ENCODE measurements around the gene TNIK.

Gene TNIK

DNA sequence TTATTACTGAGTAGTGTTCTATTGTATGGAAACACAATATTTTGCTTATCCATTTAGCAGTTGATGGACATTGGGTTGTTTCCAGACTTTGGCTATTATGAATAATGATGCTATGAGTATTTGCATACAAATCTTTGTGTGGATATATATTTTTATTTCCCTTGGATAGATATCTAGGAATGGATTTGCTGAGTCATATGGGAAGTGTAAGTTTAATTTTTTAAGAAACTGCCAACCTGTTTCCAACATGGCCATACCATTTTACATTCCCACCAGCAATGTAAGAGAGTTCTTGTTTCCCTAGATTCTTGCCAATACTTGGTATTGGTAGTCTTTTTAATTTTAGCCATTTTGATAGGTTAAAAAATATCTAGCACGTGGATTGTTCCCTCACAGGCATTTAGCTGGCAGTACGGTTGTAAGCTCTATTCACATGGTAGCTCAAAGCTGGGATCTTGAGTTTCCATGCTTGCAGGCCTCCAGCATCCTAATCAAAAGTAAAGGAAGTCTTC, 45.7 kb upstream of the TNIK start:
- H2BK120ac ChIP-seq (ENCODE audit: low read depth, low read length): no peak overlapping the region
- H3K14ac ChIP-seq (ENCODE audit: low read length in 2 of 2): no peak overlapping the region
- H3K4me1 ChIP-seq (ENCODE audit: control insufficient read depth, insufficient read depth, low read depth, low read length): no peaks in the 10 kb centered on the region
- H3K4ac ChIP-seq (ENCODE audit: low read depth in 1 of 2, low read length in 2 of 2): no peak overlapping the region
- H3K4me2 ChIP-seq (ENCODE audit: low read length, poor library complexity, severe bottlenecking): no peak overlapping the region
- DNase-seq: no peak
- no peaks in the 10 kb centered on the region for H3K9me3 ChIP-seq (ENCODE audit: control insufficient read depth, low read length)
- no peak overlapping the region for H2BK5ac ChIP-seq (ENCODE audit: low read depth, low read length, poor library complexity, severe bottlenecking)
- H2BK15ac ChIP-seq (ENCODE audit: low read depth, poor library complexity, severe bottlenecking): no peak overlapping the region
- H3K27me3 ChIP-seq (ENCODE audit: control insufficient read depth in 1 of 2, insufficient read depth in 1 of 2, low read length in 2 of 2): peaks cover 0 to 4% of the 10 kb centered on the region in 2 experiments
- no peak overlapping the region for H2AFZ ChIP-seq (ENCODE audit: low read depth, low read length)
- no peak overlapping the region for H3K23ac ChIP-seq (ENCODE audit: low read length in 2 of 2)
- H3K18ac ChIP-seq (ENCODE audit: low read depth in 1 of 2, low read length in 2 of 2): no peak overlapping the region
- no peaks in the 10 kb centered on the region for H3K79me1 ChIP-seq (replicated peaks; ENCODE audit: low read length, poor library complexity, severe bottlenecking)
- H4K8ac ChIP-seq (ENCODE audit: low read length): no peak overlapping the region
- no peak overlapping the region for H4K91ac ChIP-seq (ENCODE audit: low read length)
- H2AK5ac ChIP-seq (ENCODE audit: low read length, severe bottlenecking): no peak overlapping the region
- H3K27ac ChIP-seq (ENCODE audit: low read length, poor library complexity, severe bottlenecking): no peak overlapping the region
- no peak overlapping the region for H2BK12ac ChIP-seq (ENCODE audit: low read length in 2 of 2)
- H3K4me3 ChIP-seq (ENCODE audit: insufficient read depth in 1 of 2, low read depth in 1 of 2, low read length in 2 of 2): no peak overlapping the region
- no peak overlapping the region for H3K9ac ChIP-seq (ENCODE audit: low read length)
- 90% methylated on average over 2 of the region's 2 CpGs for WGBS
- no peaks in the 10 kb centered on the region for H3K36me3 ChIP-seq (ENCODE audit: control insufficient read depth in 1 of 2, insufficient read depth in 2 of 2, low read depth in 1 of 2, low read length in 2 of 2)

DNA sequence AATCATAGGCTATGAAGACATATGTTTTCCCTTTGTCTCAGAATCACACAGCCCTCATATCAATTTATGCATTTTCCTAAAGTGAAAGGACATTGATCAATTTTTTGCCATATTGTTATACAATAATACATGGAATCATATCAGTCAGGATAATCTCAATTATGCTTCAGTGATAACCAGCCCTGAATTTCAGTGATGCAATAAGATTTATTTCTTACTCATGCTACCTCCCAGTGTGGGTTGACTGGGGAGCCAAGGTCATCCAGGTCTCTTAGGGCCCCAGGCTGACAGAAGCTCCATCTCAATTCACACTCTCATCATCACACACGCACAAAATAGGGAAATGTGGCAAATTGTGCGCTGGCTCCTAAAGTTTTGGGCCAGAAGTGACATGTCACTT, 44.2 kb upstream of the TNIK start:
- Histone ChIP-seq H3K18ac (ENCODE audit: low read depth in 1 of 2, low read length in 2 of 2) (no peak overlapping the region), H2BK15ac (ENCODE audit: low read depth, poor library complexity, severe bottlenecking) (no peak overlapping the region), H3K4me1 (ENCODE audit: control insufficient read depth, insufficient read depth, low read depth, low read length) (no peaks in the 10 kb centered on the region), H3K4ac (ENCODE audit: low read depth in 1 of 2, low read length in 2 of 2) (no peak overlapping the region), H2AFZ (ENCODE audit: low read depth, low read length) (no peak overlapping the region), H2BK120ac (ENCODE audit: low read depth, low read length) (no peak overlapping the region), H3K4me2 (ENCODE audit: low read length, poor library complexity, severe bottlenecking) (no peak overlapping the region), H3K14ac (ENCODE audit: low read length in 2 of 2) (no peak overlapping the region), H3K79me1 (replicated peaks; ENCODE audit: low read length, poor library complexity, severe bottlenecking) (no peaks in the 10 kb centered on the region), H3K27me3 (ENCODE audit: control insufficient read depth in 1 of 2, insufficient read depth in 1 of 2, low read length in 2 of 2) (no peaks in the 10 kb centered on the region), H4K91ac (ENCODE audit: low read length) (no peak overlapping the region), H3K4me3 (ENCODE audit: insufficient read depth in 1 of 2, low read depth in 1 of 2, low read length in 2 of 2) (no peak overlapping the region), H2BK5ac (ENCODE audit: low read depth, low read length, poor library complexity, severe bottlenecking) (no peak overlapping the region), H3K36me3 (ENCODE audit: control insufficient read depth in 1 of 2, insufficient read depth in 2 of 2, low read depth in 1 of 2, low read length in 2 of 2) (no peaks in the 10 kb centered on the region), H4K8ac (ENCODE audit: low read length) (no peak overlapping the region), H2AK5ac (ENCODE audit: low read length, severe bottlenecking) (no peak overlapping the region), H3K27ac (ENCODE audit: low read length, poor library complexity, severe bottlenecking) (no peak overlapping the region), H3K23ac (ENCODE audit: low read length in 2 of 2) (no peak overlapping the region), H3K9ac (ENCODE audit: low read length) (no peak overlapping the region), H3K9me3 (ENCODE audit: control insufficient read depth, low read length) (no peaks in the 10 kb centered on the region), H2BK12ac (ENCODE audit: low read length in 2 of 2) (no peak overlapping the region)
- no peak for DNase-seq
- WGBS: 50% methylated on average over 2 of the region's 2 CpGs

DNA sequence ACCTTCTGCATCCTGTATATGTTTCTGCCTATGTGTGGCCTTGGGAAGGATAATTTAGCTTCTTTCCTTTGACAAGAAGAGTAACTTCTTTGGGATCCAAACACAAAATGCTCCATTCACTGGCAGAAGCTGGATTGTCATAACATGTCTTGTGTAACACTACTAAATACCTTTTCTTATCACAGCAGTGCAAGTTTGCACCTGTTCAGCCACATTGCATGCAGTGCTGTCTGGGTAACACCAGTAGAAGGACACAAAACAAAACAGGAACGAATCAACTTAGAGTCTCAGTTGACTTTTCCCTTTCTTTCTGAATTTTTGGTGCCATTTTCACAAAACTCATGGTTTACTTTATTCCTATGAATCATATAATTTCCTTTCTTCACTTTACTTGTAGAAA, 43.6 kb upstream of the TNIK start:
- H3K18ac ChIP-seq (ENCODE audit: low read depth in 1 of 2, low read length in 2 of 2): no peak overlapping the region
- no peak overlapping the region for H3K4me2 ChIP-seq (ENCODE audit: low read length, poor library complexity, severe bottlenecking)
- no peaks in the 10 kb centered on the region for H3K27me3 ChIP-seq (ENCODE audit: control insufficient read depth in 1 of 2, insufficient read depth in 1 of 2, low read length in 2 of 2)
- H3K4me3 ChIP-seq (ENCODE audit: insufficient read depth in 1 of 2, low read depth in 1 of 2, low read length in 2 of 2): no peak overlapping the region
- H2BK12ac ChIP-seq (ENCODE audit: low read length in 2 of 2): no peak overlapping the region
- H2BK15ac ChIP-seq (ENCODE audit: low read depth, poor library complexity, severe bottlenecking): no peak overlapping the region
- H3K4me1 ChIP-seq (ENCODE audit: control insufficient read depth, insufficient read depth, low read depth, low read length): no peaks in the 10 kb centered on the region
- H3K9ac ChIP-seq (ENCODE audit: low read length): no peak overlapping the region
- H3K27ac ChIP-seq (ENCODE audit: low read length, poor library complexity, severe bottlenecking): no peak overlapping the region
- no peaks in the 10 kb centered on the region for H3K79me1 ChIP-seq (replicated peaks; ENCODE audit: low read length, poor library complexity, severe bottlenecking)
- no peak overlapping the region for H2BK120ac ChIP-seq (ENCODE audit: low read depth, low read length)
- no peak overlapping the region for H3K4ac ChIP-seq (ENCODE audit: low read depth in 1 of 2, low read length in 2 of 2)
- H4K8ac ChIP-seq (ENCODE audit: low read length): no peak overlapping the region
- no peaks in the 10 kb centered on the region for H3K36me3 ChIP-seq (ENCODE audit: control insufficient read depth in 1 of 2, insufficient read depth in 2 of 2, low read depth in 1 of 2, low read length in 2 of 2)
- no peak for DNase-seq
- H2AFZ ChIP-seq (ENCODE audit: low read depth, low read length): no peak overlapping the region
- no peak overlapping the region for H2BK5ac ChIP-seq (ENCODE audit: low read depth, low read length, poor library complexity, severe bottlenecking)
- H4K91ac ChIP-seq (ENCODE audit: low read length): no peak overlapping the region
- no peaks in the 10 kb centered on the region for H3K9me3 ChIP-seq (ENCODE audit: control insufficient read depth, low read length)
- H3K14ac ChIP-seq (ENCODE audit: low read length in 2 of 2): no peak overlapping the region
- WGBS: 92% methylated on average over 1 of the region's 1 CpG
- no peak overlapping the region for H2AK5ac ChIP-seq (ENCODE audit: low read length, severe bottlenecking)
- H3K23ac ChIP-seq (ENCODE audit: low read length in 2 of 2): no peak overlapping the region

DNA sequence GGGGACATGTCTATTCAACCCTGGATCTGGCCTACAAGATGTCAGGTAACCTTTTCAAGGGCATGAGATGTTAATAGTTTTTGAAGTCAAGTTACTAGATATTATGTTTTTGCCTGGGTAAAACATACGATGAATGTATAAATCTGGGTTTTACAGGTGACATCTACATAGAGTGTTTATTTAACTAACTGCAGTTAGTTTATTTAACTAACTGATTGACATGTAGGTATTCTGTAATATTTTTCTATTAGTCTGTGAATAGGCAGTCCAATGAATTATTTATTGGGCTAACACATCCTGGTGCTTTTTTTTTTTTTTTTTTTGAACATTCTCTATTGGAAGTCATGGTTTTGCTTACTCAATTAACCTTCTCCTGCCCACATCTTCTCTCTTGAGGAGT, 38.7 kb upstream of the TNIK start:
- Histone ChIP-seq H4K91ac (ENCODE audit: low read length) (no peak overlapping the region), H3K4me3 (ENCODE audit: insufficient read depth in 1 of 2, low read depth in 1 of 2, low read length in 2 of 2) (no peak overlapping the region), H3K4ac (ENCODE audit: low read depth in 1 of 2, low read length in 2 of 2) (no peak overlapping the region), H2BK15ac (ENCODE audit: low read depth, poor library complexity, severe bottlenecking) (no peak overlapping the region), H3K14ac (ENCODE audit: low read length in 2 of 2) (no peak overlapping the region), H3K9ac (ENCODE audit: low read length) (no peak overlapping the region), H3K18ac (ENCODE audit: low read depth in 1 of 2, low read length in 2 of 2) (no peak overlapping the region), H3K4me1 (ENCODE audit: control insufficient read depth, insufficient read depth, low read depth, low read length) (no peaks in the 10 kb centered on the region), H3K79me1 (replicated peaks; ENCODE audit: low read length, poor library complexity, severe bottlenecking) (no peaks in the 10 kb centered on the region), H2AFZ (ENCODE audit: low read depth, low read length) (no peak overlapping the region), H3K4me2 (ENCODE audit: low read length, poor library complexity, severe bottlenecking) (no peak overlapping the region), H2AK5ac (ENCODE audit: low read length, severe bottlenecking) (no peak overlapping the region), H2BK5ac (ENCODE audit: low read depth, low read length, poor library complexity, severe bottlenecking) (no peak overlapping the region), H2BK120ac (ENCODE audit: low read depth, low read length) (no peak overlapping the region), H2BK12ac (ENCODE audit: low read length in 2 of 2) (no peak overlapping the region), H3K36me3 (ENCODE audit: control insufficient read depth in 1 of 2, insufficient read depth in 2 of 2, low read depth in 1 of 2, low read length in 2 of 2) (no peaks in the 10 kb centered on the region), H3K27ac (ENCODE audit: low read length, poor library complexity, severe bottlenecking) (no peak overlapping the region), H4K8ac (ENCODE audit: low read length) (no peak overlapping the region), H3K27me3 (ENCODE audit: control insufficient read depth in 1 of 2, insufficient read depth in 1 of 2, low read length in 2 of 2) (peaks cover 0 to 5% of the 10 kb centered on the region in 2 experiments), H3K23ac (ENCODE audit: low read length in 2 of 2) (no peak overlapping the region), H3K9me3 (ENCODE audit: control insufficient read depth, low read length) (no peaks in the 10 kb centered on the region)
- WGBS: no CpG with 5 or more reads among the region's 1 CpG
- no peak for DNase-seq
